EL (cell line): ENCODE results near the gene CAMSAP1.

Experiments used
- DNase-seq: peaks from one replicate; pipeline ENCODE4 v3.0.0-alpha.2; 2016

Gene CAMSAP1

GRCh38 chr9:135771401-135772051, 135.8 kb downstream of the CAMSAP1 start:
- no peak for DNase-seq

- no peak for DNase-seq
These were observed 136.6 kb downstream of the CAMSAP1 start for GRCh38 chr9:135770771-135771170.

- no peak for DNase-seq
These were observed 137.2 kb downstream of the CAMSAP1 start for GRCh38 chr9:135770203-135770535.

GRCh38 chr9:135769489-135770202, 137.7 kb downstream of the CAMSAP1 start:
- DNase-seq: no peak

- no peak for DNase-seq
These were observed 138.7 kb downstream of the CAMSAP1 start for GRCh38 chr9:135768516-135769218.

- DNase-seq: no peak
These were observed 140.6 kb downstream of the CAMSAP1 start for GRCh38 chr9:135766707-135767106.

- no peak for DNase-seq
These were observed 141.1 kb downstream of the CAMSAP1 start for GRCh38 chr9:135766251-135766650.

GRCh38 chr9:135765416-135765815, 141.9 kb downstream of the CAMSAP1 start:
- DNase-seq: no peak

- DNase-seq: no peak
These were observed 142.6 kb downstream of the CAMSAP1 start for GRCh38 chr9:135764731-135765130.

GRCh38 chr9:135763716-135764446, 143.5 kb downstream of the CAMSAP1 start:
- DNase-seq: no peak

GRCh38 chr9:135762921-135763320, 144.4 kb downstream of the CAMSAP1 start:
- no peak for DNase-seq

- DNase-seq: no peak
These were observed 145.5 kb downstream of the CAMSAP1 start for GRCh38 chr9:135761845-135762168.

- no peak for DNase-seq
These were observed 146.0 kb downstream of the CAMSAP1 start for GRCh38 chr9:135761150-135761844.

- no peak for DNase-seq
These were observed 146.9 kb downstream of the CAMSAP1 start for GRCh38 chr9:135760465-135760864.

GRCh38 chr9:135759676-135760300, 147.6 kb downstream of the CAMSAP1 start:
- no peak for DNase-seq

GRCh38 chr9:135758870-135759269, 148.5 kb downstream of the CAMSAP1 start:
- DNase-seq: no peak
